ENCODE measurements around the gene B3GAT1. TPM values are rescaled to one million over a fixed set of nuclear protein-coding genes. Genes with fewer than 3 reads are reported as not detected.

Gene B3GAT1
- total and polyA plus RNA-seq, 2 of the 13 experiments (the other 11 are each of a cell fraction or from before 2014, with no cell fraction given), result not detected

GRCh38 chr11:134333312-134333711, 78.7 kb downstream of the B3GAT1 start (continued):
- TF ChIP-seq, protein P1, sequence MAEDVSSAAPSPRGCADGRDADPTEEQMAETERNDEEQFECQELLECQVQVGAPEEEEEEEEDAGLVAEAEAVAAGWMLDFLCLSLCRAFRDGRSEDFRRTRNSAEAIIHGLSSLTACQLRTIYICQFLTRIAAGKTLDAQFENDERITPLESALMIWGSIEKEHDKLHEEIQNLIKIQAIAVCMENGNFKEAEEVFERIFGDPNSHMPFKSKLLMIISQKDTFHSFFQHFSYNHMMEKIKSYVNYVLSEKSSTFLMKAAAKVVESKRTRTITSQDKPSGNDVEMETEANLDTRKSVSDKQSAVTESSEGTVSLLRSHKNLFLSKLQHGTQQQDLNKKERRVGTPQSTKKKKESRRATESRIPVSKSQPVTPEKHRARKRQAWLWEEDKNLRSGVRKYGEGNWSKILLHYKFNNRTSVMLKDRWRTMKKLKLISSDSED (CRISPR knock-in tag; IDR thresholded peaks at IDR 0.05), result no peak
- TF ChIP-seq, protein P2, sequence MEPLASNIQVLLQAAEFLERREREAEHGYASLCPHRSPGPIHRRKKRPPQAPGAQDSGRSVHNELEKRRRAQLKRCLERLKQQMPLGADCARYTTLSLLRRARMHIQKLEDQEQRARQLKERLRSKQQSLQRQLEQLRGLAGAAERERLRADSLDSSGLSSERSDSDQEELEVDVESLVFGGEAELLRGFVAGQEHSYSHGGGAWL (CRISPR knock-in tag; IDR thresholded peaks at IDR 0.05), result no peak
- TF ChIP-seq GATA4 (IDR thresholded peaks at IDR 0.05; ENCODE audit: borderline replicate concordance, low read depth) (no peak), ZNF644 (CRISPR knock-in tag; IDR thresholded peaks at IDR 0.05; ENCODE audit: low read depth) (no peak), ARNT2 (CRISPR knock-in tag; IDR thresholded peaks at IDR 0.05; ENCODE audit: low read depth) (no peak), ZNF33A (CRISPR knock-in tag; IDR thresholded peaks at IDR 0.05; ENCODE audit: borderline replicate concordance) (no peak), ZFY (CRISPR knock-in tag; IDR thresholded peaks at IDR 0.05) (no peak), ZSCAN25 (CRISPR knock-in tag; IDR thresholded peaks at IDR 0.05) (no peak), SMC3 (IDR thresholded peaks at IDR 0.05; ENCODE audit: low read length) (no peak)
- TF ChIP-seq, protein P3, sequence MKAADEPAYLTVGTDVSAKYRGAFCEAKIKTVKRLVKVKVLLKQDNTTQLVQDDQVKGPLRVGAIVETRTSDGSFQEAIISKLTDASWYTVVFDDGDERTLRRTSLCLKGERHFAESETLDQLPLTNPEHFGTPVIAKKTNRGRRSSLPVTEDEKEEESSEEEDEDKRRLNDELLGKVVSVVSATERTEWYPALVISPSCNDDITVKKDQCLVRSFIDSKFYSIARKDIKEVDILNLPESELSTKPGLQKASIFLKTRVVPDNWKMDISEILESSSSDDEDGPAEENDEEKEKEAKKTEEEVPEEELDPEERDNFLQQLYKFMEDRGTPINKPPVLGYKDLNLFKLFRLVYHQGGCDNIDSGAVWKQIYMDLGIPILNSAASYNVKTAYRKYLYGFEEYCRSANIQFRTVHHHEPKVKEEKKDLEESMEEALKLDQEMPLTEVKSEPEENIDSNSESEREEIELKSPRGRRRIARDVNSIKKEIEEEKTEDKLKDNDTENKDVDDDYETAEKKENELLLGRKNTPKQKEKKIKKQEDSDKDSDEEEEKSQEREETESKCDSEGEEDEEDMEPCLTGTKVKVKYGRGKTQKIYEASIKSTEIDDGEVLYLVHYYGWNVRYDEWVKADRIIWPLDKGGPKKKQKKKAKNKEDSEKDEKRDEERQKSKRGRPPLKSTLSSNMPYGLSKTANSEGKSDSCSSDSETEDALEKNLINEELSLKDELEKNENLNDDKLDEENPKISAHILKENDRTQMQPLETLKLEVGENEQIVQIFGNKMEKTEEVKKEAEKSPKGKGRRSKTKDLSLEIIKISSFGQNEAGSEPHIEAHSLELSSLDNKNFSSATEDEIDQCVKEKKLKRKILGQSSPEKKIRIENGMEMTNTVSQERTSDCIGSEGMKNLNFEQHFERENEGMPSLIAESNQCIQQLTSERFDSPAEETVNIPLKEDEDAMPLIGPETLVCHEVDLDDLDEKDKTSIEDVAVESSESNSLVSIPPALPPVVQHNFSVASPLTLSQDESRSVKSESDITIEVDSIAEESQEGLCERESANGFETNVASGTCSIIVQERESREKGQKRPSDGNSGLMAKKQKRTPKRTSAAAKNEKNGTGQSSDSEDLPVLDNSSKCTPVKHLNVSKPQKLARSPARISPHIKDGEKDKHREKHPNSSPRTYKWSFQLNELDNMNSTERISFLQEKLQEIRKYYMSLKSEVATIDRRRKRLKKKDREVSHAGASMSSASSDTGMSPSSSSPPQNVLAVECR (CRISPR knock-in tag; IDR thresholded peaks at IDR 0.05; ENCODE audit: borderline replicate concordance), result no peak
- TF ChIP-seq, protein P4, sequence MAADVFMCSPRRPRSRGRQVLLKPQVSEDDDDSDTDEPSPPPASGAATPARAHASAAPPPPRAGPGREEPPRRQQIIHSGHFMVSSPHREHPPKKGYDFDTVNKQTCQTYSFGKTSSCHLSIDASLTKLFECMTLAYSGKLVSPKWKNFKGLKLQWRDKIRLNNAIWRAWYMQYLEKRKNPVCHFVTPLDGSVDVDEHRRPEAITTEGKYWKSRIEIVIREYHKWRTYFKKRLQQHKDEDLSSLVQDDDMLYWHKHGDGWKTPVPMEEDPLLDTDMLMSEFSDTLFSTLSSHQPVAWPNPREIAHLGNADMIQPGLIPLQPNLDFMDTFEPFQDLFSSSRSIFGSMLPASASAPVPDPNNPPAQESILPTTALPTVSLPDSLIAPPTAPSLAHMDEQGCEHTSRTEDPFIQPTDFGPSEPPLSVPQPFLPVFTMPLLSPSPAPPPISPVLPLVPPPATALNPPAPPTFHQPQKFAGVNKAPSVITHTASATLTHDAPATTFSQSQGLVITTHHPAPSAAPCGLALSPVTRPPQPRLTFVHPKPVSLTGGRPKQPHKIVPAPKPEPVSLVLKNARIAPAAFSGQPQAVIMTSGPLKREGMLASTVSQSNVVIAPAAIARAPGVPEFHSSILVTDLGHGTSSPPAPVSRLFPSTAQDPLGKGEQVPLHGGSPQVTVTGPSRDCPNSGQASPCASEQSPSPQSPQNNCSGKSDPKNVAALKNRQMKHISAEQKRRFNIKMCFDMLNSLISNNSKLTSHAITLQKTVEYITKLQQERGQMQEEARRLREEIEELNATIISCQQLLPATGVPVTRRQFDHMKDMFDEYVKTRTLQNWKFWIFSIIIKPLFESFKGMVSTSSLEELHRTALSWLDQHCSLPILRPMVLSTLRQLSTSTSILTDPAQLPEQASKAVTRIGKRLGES (CRISPR knock-in tag; IDR thresholded peaks at IDR 0.05; ENCODE audit: borderline replicate concordance), result no peak
